Fibroblast of the conjunctiva (primary cell): ENCODE measurements around the gene LIAS.
"Not testable (repeated sequence)": the region's sequence is repeated elsewhere in the genome, so short reads cannot be mapped to it uniquely, and the experiment has no call there.

Source experiments
- DNase-seq: peaks from one replicate; pipeline ENCODE4 v3.0.0-alpha.2; 2010; ENCODE audit warnings: low read depth

LIAS gene

GRCh38 chr4:39458505-39459300 lies at the start of gene LIAS, which contains the start of gene RPL9:
Gene LIAS (plus strand): TSS chr4:39459056. CDS start chr4:39459118, 62 bp downstream.
Gene RPL9 (minus strand): TSS chr4:39458922. CDS start chr4:39458439, 483 bp downstream.
- DNase-seq, result peak; percentile 99

DNA sequence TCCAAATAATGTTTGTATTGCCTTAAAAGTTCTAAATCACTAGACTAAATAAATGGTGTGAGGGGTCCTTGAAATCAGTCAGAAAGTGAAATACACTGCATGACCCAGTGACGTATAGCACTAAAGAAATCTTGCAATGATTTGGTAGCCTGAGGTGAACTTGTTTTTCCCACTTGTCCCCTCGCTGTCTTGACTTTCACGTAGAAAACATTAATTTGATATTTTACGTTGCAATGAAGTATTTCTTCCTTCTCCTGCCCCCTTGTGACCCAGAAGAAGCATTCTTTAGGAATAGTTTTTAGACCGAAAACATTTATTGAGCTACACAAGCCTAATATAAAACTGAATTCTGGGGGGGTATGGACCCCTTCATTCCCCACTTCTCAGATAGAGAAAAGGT lies 48.4 kb upstream of the LIAS start:
- no peak for DNase-seq

DNA sequence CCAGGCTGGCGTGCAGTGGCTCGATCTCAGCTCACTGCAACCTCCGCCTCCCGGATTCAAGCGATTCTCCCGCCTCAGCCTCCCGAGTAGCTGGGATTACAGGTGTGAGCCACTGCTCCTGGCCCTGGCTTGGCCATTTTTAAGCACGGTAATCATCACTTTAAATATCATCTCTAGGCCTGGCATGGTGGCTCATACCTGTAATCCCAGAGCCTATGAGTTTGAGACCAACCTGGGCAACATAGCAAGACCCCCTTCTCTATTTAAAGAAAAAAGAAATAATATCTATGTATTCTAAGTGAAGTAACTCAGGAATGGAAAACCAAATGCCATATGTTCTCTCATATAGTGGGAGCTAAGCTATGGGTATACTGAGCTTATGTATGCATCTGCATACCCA lies 47.3 kb upstream of the LIAS start:
- DNase-seq, result not testable (repeated sequence)

GRCh38 chr4:39415678-39416283 lies 43.1 kb upstream of the LIAS start:
- no peak for DNase-seq

DNA sequence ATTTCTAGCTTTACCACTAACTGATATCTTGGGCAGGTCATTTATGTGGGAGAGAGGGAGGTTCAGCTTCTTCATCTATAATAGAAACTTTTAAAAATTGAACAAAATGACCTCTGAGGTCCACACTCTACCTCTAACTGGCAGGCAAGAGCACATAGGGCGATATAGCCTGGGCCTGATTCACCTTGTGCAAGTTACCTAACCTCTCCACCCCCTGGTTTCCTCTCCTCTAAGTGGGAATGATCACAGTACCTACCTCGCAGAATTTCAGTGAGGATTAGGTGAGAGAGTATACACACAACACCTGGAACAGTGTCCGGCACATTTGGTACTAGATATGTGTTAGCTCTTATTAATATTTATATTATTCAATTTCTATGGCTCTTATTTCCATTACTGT lies 36.6 kb upstream of the LIAS start:
- no peak for DNase-seq

DNA sequence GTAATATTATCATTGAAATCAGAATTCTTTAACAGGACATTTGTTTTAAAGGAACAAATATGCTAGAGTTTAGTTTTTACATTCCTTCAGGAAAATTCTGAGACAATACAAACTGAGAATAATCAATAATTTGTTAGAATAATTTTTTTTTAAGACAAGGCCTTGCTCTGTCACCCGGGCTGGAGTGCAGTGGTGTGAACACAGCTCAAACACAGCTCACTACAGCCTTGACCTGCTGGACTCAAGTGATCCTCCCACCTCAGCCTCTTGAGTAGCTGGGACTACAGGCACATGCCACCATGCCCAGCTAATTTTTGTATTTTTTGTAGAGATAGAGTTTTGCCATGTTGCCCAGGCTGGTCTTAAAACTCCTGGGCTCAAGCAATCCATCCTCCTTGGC lies 33.6 kb upstream of the LIAS start:
- DNase-seq, result not testable (repeated sequence)

- no peak for DNase-seq
Measured at GRCh38 chr4:39426728-39427127, 32.1 kb upstream of the LIAS start.

- DNase-seq, result no peak
Measured at GRCh38 chr4:39427520-39428114, 31.2 kb upstream of the LIAS start.

- DNase-seq, result no peak
Measured at GRCh38 chr4:39429476-39430334, 29.2 kb upstream of the LIAS start.

DNA sequence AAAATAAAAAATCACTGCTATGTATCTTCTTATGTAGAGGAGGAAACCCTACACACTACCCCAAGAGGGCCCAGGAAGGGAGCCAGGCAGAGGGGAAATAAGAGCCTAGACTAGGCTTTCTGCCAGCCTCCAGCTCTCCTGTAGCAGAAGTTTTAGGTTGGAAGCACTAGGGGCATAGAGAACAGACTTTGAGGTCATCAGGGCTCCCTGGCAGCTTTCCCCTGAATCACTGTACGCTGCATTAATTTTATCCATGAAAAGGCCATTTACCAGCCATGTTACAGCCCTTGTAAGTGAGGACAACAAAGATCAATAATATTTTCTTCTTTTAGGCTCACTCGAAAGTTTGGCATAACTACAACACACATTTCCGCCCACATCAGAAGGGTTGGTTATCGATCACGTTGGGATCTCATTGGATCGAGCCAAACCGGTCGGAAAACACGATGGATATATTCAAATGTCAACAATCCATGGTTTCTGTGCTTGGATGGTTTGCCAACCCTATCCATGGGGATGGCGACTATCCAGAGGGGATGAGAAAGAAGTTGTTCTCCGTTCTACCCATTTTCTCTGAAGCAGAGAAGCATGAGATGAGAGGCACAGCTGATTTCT lies 24.9 kb upstream of the LIAS start:
- DNase-seq, result no peak

- no peak for DNase-seq
Measured at GRCh38 chr4:39435659-39436563, 22.9 kb upstream of the LIAS start.

DNA sequence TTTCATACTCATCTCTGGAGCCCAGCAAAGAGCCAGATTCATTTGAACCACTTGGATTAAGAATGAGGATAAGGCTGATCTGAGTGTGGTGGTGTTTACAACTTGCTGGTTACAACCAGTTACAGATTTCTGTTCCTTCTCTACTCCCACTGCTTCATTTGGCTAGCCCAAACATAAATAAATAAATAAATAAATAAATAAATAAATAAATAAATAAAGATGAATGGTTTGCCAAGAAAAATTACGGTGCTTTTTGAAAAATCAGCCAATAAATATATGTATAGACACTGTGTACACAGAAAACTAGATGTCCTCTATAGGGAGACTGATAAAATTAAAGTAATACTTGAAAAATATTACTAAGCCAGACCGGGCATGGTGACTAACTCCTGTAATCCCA lies 17.3 kb upstream of the LIAS start:
- no peak for DNase-seq

DNA sequence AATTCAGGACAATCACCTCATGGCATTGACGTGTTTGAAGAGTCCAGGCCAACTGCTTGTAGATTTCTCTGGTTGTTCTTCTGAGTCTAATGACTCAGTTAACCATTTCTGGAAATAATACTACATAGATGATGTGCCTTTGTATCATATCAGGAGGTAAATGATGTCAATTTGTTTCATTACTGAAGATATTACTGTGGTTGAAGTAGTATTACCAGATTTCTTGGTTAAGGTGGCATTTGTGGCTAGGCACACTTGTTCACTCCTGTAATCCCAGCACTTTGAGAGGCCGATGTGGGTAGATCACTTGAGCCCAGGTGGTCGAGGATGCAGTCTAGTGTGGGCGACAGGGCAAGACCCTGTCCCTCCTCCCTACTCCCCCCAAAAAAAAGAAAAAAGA lies 15.9 kb upstream of the LIAS start:
- no peak for DNase-seq

GRCh38 chr4:39446483-39446841 lies 12.4 kb upstream of the LIAS start:
- no peak for DNase-seq

DNA sequence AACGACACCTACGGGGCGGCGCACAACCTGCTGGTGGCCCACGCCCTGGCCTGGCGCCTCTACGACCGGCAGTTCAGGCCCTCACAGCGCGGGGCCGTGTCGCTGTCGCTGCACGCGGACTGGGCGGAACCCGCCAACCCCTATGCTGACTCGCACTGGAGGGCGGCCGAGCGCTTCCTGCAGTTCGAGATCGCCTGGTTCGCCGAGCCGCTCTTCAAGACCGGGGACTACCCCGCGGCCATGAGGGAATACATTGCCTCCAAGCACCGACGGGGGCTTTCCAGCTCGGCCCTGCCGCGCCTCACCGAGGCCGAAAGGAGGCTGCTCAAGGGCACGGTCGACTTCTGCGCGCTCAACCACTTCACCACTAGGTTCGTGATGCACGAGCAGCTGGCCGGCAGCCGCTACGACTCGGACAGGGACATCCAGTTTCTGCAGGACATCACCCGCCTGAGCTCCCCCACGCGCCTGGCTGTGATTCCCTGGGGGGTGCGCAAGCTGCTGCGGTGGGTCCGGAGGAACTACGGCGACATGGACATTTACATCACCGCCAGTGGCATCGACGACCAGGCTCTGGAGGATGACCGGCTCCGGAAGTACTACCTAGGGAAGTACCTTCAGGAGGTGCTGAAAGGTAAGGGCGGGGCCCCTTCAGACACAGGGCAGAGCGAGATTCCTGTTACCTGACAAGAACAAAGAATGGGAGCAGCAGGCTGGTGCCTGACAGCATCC lies 11.8 kb upstream of the LIAS start:
- DNase-seq, result peak; percentile 24

GRCh38 chr4:39450618-39451017 lies 8.2 kb upstream of the LIAS start:
- DNase-seq, result no peak

GRCh38 chr4:39451423-39452023 lies 7.3 kb upstream of the LIAS start:
- no peak for DNase-seq

GRCh38 chr4:39452153-39452859 lies 6.5 kb upstream of the LIAS start:
- no peak for DNase-seq
